Motor neuron (in vitro differentiated cells): ENCODE data around the gene FAM111A. TPM values are rescaled to one million over a fixed set of nuclear protein-coding genes. Genes with fewer than 3 reads are reported as not detected.
"Not testable (repeated sequence)": the region's sequence is repeated elsewhere in the genome, so short reads cannot be mapped to it uniquely, and the experiment has no call there.

Source experiments
- ATAC-seq, 8 experiments: fragments of 200-7000 bp; cut with Tn5 transposase; replicated peaks in 6 of 8; 2 replicates each; pipeline ENCODE4 v1.8.0; 2021; ENCODE audit warnings: mild to moderate bottlenecking in 8 of 8, moderate library complexity in 8 of 8
- H3K27ac ChIP-seq, 2 donors: fragments of 250-450 bp; sonication (Bioruptor Pico); 2 replicates each; pipeline ENCODE4 v1.9.0; 2021; ENCODE audit warnings: antibody characterized with exemption in 2 of 2, mild to moderate bottlenecking in 2 of 2, moderate library complexity in 1 of 2
- H3K4me1 ChIP-seq, 2 donors: fragments of 250-450 bp; sonication (Bioruptor Pico); replicated peaks in 1 of 2; 2 replicates each; pipeline ENCODE4 v1.6.1; 2021; ENCODE audit warnings: antibody characterized with exemption in 2 of 2, mild to moderate bottlenecking in 2 of 2, moderate library complexity in 1 of 2
- H3K4me3 ChIP-seq, 5 donors: fragments of 250-450 bp; sonication (Bioruptor Pico); 2 replicates each; pipeline ENCODE4 v1.9.0; 2021; ENCODE audit warnings: antibody characterized with exemption in 5 of 5, mild to moderate bottlenecking in 5 of 5, moderate library complexity in 4 of 5
- WGBS, 10 experiments: fragments of 450-650 bp; shearing (Covaris generic); methylation state at CpG; one replicate each; pipeline ENCODE4 v1.0.0; 2022; 5-methylcytosine and 5-hydroxymethylcytosine counted together
- in situ Hi-C, 9 experiments: fragments of 400-800 bp; cut with MboI; loops; one replicate each; pipeline ENCODE4 v1.15.0; 2021; ENCODE audit warnings: low sequenced_read_pairs in 9 of 9, low pct_unique_long_range_greater_than_20kb in 2 of 9; ENCODE audit not compliant: unreplicated experiment in 9 of 9
- total RNA-seq, 8 experiments: library from RNA; unstranded; fragments of 300-600 nt; gene quantifications; 2 replicates each; pipeline versions ENCODE4 v1.2.3 to v1.2.4, GENCODE V29; 2022

Gene FAM111A
- total RNA-seq, 8 experiments from 2014 or later = 2.3 to 38.9 (median 15.4) TPM

GRCh38 chr11:59115553-59115952 is 27.1 kb upstream of the FAM111A start:
- no peaks in the 10 kb centered on the region for H3K4me1 ChIP-seq
- H3K27ac ChIP-seq = no peak overlapping the region
- peak in 3 of 8 experiments; percentile 22 to 97 (median 82) for ATAC-seq
- H3K4me3 ChIP-seq = no peak overlapping the region
- WGBS, 10 experiments = 80 to 100% (median 100%) methylated on average over 1 of the region's 1 CpG; no CpG with 5 or more reads in 5 of the 10 experiments
- in situ Hi-C loops = no loop called here

- WGBS, 10 experiments = 17 to 100% (median 92%) methylated on average over 1 to 2 of the region's 2 CpGs; no CpG with 5 or more reads in 3 of the 10 experiments
- in situ Hi-C loops = no loop called here
- ATAC-seq = no peak
- Histone ChIP-seq H3K4me1 (no peaks in the 10 kb centered on the region), H3K27ac (no peak overlapping the region), H3K4me3 (no peak overlapping the region)
Measured at GRCh38 chr11:59117774-59118173, 24.9 kb upstream of the FAM111A start.

GRCh38 chr11:59119826-59120225 is 22.8 kb upstream of the FAM111A start:
- Histone ChIP-seq H3K4me3 (no peak overlapping the region), H3K4me1 (no peaks in the 10 kb centered on the region), H3K27ac (no peak overlapping the region)
- in situ Hi-C loops = no loop called here
- ATAC-seq = no peak

- in situ Hi-C loops = no loop called here
- H3K4me1 ChIP-seq = no peaks in the 10 kb centered on the region
- peak; percentile 87 to 100 (median 99) for ATAC-seq
- WGBS, 10 experiments = 6 to 100% (median 50%) methylated on average over 1 to 13 of the region's 20 CpGs; no CpG with 5 or more reads in 3 of the 10 experiments
- H3K4me3 ChIP-seq = no peak overlapping the region
- no peak overlapping the region for H3K27ac ChIP-seq
Measured at GRCh38 chr11:59135648-59136461, 6.8 kb upstream of the FAM111A start.

GRCh38 chr11:59136551-59136950 is 6.1 kb upstream of the FAM111A start:
- WGBS, 10 experiments = 50 to 100% (median 87%) methylated on average over 1 to 5 of the region's 6 CpGs; no CpG with 5 or more reads in 1 of the 10 experiments
- H3K4me1 ChIP-seq, ATAC-seq, H3K27ac ChIP-seq, H3K4me3 ChIP-seq, in situ Hi-C loops: not testable (repeated sequence)

GRCh38 chr11:59137190-59137589 is 5.5 kb upstream of the FAM111A start:
- in situ Hi-C loops = no loop called here
- Histone ChIP-seq H3K4me3 (no peak overlapping the region), H3K27ac (no peak overlapping the region), H3K4me1 (peaks cover 0 to 3% of the 10 kb centered on the region in 2 donors)
- 80 to 100% (median 93%) methylated on average over 1 to 14 of the region's 17 CpGs; no CpG with 5 or more reads in 5 of the 10 experiments for WGBS, 10 experiments
- ATAC-seq = no peak

- Histone ChIP-seq H3K27ac (no peak overlapping the region), H3K4me3 (no peak overlapping the region), H3K4me1 (peaks cover 0 to 3% of the 10 kb centered on the region in 2 donors)
- ATAC-seq = no peak
- 20 to 100% (median 83%) methylated on average over 1 to 2 of the region's 2 CpGs; no CpG with 5 or more reads in 1 of the 10 experiments for WGBS, 10 experiments
- in situ Hi-C loops = no loop called here
Measured at GRCh38 chr11:59138643-59139042, 4.0 kb upstream of the FAM111A start.

GRCh38 chr11:59141191-59141590 is 1.5 kb upstream of the FAM111A start:
- ATAC-seq = no peak
- H3K4me1 ChIP-seq = peaks cover 0 to 3% of the 10 kb centered on the region in 2 donors
- H3K4me3 ChIP-seq = no peak overlapping the region
- 83 to 100% (median 98%) methylated on average over 1 to 4 of the region's 4 CpGs; no CpG with 5 or more reads in 1 of the 10 experiments for WGBS, 10 experiments
- H3K27ac ChIP-seq = no peak overlapping the region
- in situ Hi-C loops = no loop called here

- peak overlapping the region; percentile 41 to 62 (median 45) for H3K4me3 ChIP-seq
- H3K27ac ChIP-seq = no peak overlapping the region
- H3K4me1 ChIP-seq = peaks cover 0 to 3% of the 10 kb centered on the region in 2 donors
- WGBS, 10 experiments = 0 to 23% (median 3%) methylated on average over 1 to 3 of the region's 3 CpGs; no CpG with 5 or more reads in 2 of the 10 experiments
- ATAC-seq = peak in 5 of 8 experiments; percentile 2 to 15 (median 11)
- in situ Hi-C loops = no loop called here
Measured at GRCh38 chr11:59141673-59142460, 789 bp upstream of the FAM111A start.

- no peak for ATAC-seq
- WGBS, 10 experiments = 17 to 100% (median 82%) methylated on average over 1 of the region's 1 CpG; no CpG with 5 or more reads in 2 of the 10 experiments
- in situ Hi-C loops = no loop called here
- Histone ChIP-seq H3K4me3 (peak overlapping the region in 3 of 5 donors; percentile 16 to 33 (median 27)), H3K4me1 (peaks cover 0 to 3% of the 10 kb centered on the region in 2 donors), H3K27ac (no peak overlapping the region)
Measured at GRCh38 chr11:59144096-59144495, 1.4 kb downstream of the FAM111A start.

GRCh38 chr11:59144579-59145345 is 2.1 kb downstream of the FAM111A start:
- no peak overlapping the region for H3K27ac ChIP-seq
- H3K4me3 ChIP-seq = peak overlapping the region in 3 of 5 donors; percentile 16 to 33 (median 27)
- ATAC-seq = peak in 6 of 8 experiments; percentile 5 to 45 (median 31)
- 0 to 55% (median 17%) methylated on average over 3 to 14 of the region's 39 CpGs; no CpG with 5 or more reads in 1 of the 10 experiments for WGBS, 10 experiments
- H3K4me1 ChIP-seq = peaks cover 0 to 3% of the 10 kb centered on the region in 2 donors
- in situ Hi-C loops = no loop called here

- in situ Hi-C loops = no loop called here
- Histone ChIP-seq H3K4me1 (peaks cover 0 to 3% of the 10 kb centered on the region in 2 donors), H3K27ac (no peak overlapping the region), H3K4me3 (no peak overlapping the region)
- WGBS, 10 experiments = 0 to 100% (median 82%) methylated on average over 2 to 4 of the region's 4 CpGs; no CpG with 5 or more reads in 1 of the 10 experiments
- ATAC-seq = no peak
Measured at GRCh38 chr11:59145534-59145933, 2.9 kb downstream of the FAM111A start.
